CD4-positive, alpha-beta T cell (primary cell): Measurements from ENCODE around the gene PNLDC1. TPM values are rescaled to one million over a fixed set of nuclear protein-coding genes. Genes with fewer than 3 reads are reported as not detected.

Source experiments
- ATAC-seq: fragments of 200-7000 bp; cut with Tn5 transposase; one replicate; pipeline ENCODE4 v1.10.0; 2022; ENCODE audit warnings: mild to moderate bottlenecking; ENCODE audit not compliant: poor library complexity
- CTCF ChIA-PET: fragments of 350-600 bp; sonication (Branson Sonifier 250); formaldehyde crosslinking; loops from one replicate; lab custom pipeline; 2021; ENCODE audit warnings: antibody characterized with exemption, inconsistent platforms; lab: Charles Lee
- POLR2A ChIA-PET: fragments of 350-600 bp; sonication (Branson Sonifier 250); formaldehyde crosslinking; loops from one replicate; lab custom pipeline; 2021; ENCODE audit warnings: antibody characterized with exemption, inconsistent platforms; lab: Charles Lee
- DNase-seq, 14 experiments: peaks; one replicate each; pipeline ENCODE4 v3.0.0-alpha.2; 2013 to 2020; ENCODE audit warnings: mixed read lengths in 2 of 14
- H3K27ac ChIP-seq, 2 donors: one replicate each; pipeline versions ENCODE4 v1.5.1 to v1.7.0; 2013; ENCODE audit warnings: low read length in 2 of 2, low read depth in 1 of 2, mild to moderate bottlenecking in 1 of 2
- H3K27me3 ChIP-seq, 2 experiments: 1 replicate in 1 of 2; 2 replicates in 1 of 2; pipeline versions ENCODE4 v1.6.1 to v1.7.0; 2013; ENCODE audit warnings: low read length in 2 of 2, control low read depth in 1 of 2, mild to moderate bottlenecking in 1 of 2, moderate library complexity in 1 of 2; ENCODE audit not compliant: insufficient read depth in 2 of 2, control insufficient read depth in 1 of 2
- H3K36me3 ChIP-seq: one replicate; pipeline ENCODE4 v1.6.1; 2013; ENCODE audit warnings: low read length, control low read depth; ENCODE audit not compliant: insufficient read depth
- H3K4me1 ChIP-seq: one replicate; pipeline ENCODE4 v1.6.1; 2013; ENCODE audit warnings: low read length, control low read depth; ENCODE audit not compliant: insufficient read depth
- H3K4me3 ChIP-seq: one replicate; pipeline ENCODE4 v1.5.1; 2013; ENCODE audit warnings: mild to moderate bottlenecking, low read length, moderate library complexity
- H3K9me3 ChIP-seq, 2 experiments: 1 replicate in 1 of 2; 2 replicates in 1 of 2; pipeline versions ENCODE4 v1.6.1 to v1.7.0; 2013; ENCODE audit warnings: low read length in 2 of 2, mild to moderate bottlenecking in 2 of 2, control low read depth in 1 of 2, moderate library complexity in 1 of 2; ENCODE audit not compliant: control insufficient read depth in 1 of 2, insufficient read depth in 1 of 2
- H3K27ac Mint-ChIP-seq: one replicate; pipeline ENCODE4 v1.8.0; 2020; ENCODE audit warnings: mixed read lengths
- H3K27me3 Mint-ChIP-seq: one replicate; pipeline ENCODE4 v1.8.0; 2021; ENCODE audit warnings: mixed read lengths
- H3K36me3 Mint-ChIP-seq: one replicate; pipeline ENCODE4 v1.8.0; 2021; ENCODE audit warnings: low read depth, mixed read lengths
- H3K4me1 Mint-ChIP-seq: one replicate; pipeline ENCODE4 v1.8.0; 2021; ENCODE audit warnings: low read depth, mixed read lengths
- H3K4me3 Mint-ChIP-seq: one replicate; pipeline ENCODE4 v1.8.0; 2020; ENCODE audit warnings: mild to moderate bottlenecking, mixed read lengths
- H3K9me3 Mint-ChIP-seq: one replicate; pipeline ENCODE4 v1.8.0; 2020; ENCODE audit warnings: mixed read lengths
- intact Hi-C, 2 experiments: fragments of 100-400 bp; cut with DNase I in 1 of 2; cut with micrococcal nuclease in 1 of 2; formaldehyde crosslinking; loops; one replicate each; pipeline versions ENCODE4 v1.15.1 to v1.9.0; 2023 to 2025; cut with DNase I, micrococcal nuclease
- total RNA-seq, 174 experiments: library from RNA in 2 of 174; stranded (reverse) in 2 of 174; gene quantifications; one replicate each; pipeline ENCODE4 v1.2.3 and lab custom pipeline; 2021 to 2026
- TF ChIP-seq, protein P1 (sequence below): fragments of 200-600 bp; IDR thresholded peaks from one replicate; pipeline ENCODE4 v1.8.0; 2022; ENCODE audit warnings: antibody characterized with exemption, mild to moderate bottlenecking

Gene PNLDC1
- total RNA-seq, 2 experiments from 2014 or later: 0.14 TPM; not detected in 1

DNA sequence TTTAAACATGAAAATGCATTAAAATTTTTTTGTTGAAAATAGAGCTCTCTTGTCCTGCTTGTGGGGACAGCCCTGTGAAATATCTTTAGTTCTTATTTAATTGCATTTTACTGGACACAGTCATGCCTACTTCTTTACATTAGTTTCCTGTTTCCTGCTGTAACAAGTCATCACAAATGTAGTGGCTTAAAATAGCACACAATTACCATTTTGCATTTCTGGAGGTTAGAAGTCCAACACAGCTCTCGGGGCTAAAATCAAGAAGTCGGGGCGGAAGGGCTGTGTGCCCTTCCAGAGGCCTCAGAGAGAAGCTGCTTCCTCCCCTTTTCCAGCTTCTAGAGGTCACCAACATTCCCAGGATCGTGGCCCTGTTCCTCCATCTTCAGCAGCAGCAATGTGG is 29.4 kb downstream of the PNLDC1 start:
- peaks cover 21% of the 10 kb centered on the region for H3K4me1 ChIP-seq
- CTCF ChIA-PET: interaction anchor here (0.7 kb wide), 1 partner anchor 17 kb away, joined by 3 read pairs; no protein-coding TSS in a partner anchor
- Mint-ChIP-seq H3K4me1 (peaks cover 37% of the 10 kb centered on the region), H3K4me3 (no peak overlapping the region), H3K9me3 (no peaks in the 10 kb centered on the region), H3K27me3 (no peaks in the 10 kb centered on the region), H3K36me3 (no peaks in the 10 kb centered on the region), H3K27ac (no peak overlapping the region)
- TF ChIP-seq, protein P1, sequence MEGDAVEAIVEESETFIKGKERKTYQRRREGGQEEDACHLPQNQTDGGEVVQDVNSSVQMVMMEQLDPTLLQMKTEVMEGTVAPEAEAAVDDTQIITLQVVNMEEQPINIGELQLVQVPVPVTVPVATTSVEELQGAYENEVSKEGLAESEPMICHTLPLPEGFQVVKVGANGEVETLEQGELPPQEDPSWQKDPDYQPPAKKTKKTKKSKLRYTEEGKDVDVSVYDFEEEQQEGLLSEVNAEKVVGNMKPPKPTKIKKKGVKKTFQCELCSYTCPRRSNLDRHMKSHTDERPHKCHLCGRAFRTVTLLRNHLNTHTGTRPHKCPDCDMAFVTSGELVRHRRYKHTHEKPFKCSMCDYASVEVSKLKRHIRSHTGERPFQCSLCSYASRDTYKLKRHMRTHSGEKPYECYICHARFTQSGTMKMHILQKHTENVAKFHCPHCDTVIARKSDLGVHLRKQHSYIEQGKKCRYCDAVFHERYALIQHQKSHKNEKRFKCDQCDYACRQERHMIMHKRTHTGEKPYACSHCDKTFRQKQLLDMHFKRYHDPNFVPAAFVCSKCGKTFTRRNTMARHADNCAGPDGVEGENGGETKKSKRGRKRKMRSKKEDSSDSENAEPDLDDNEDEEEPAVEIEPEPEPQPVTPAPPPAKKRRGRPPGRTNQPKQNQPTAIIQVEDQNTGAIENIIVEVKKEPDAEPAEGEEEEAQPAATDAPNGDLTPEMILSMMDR: no peak
- POLR2A ChIA-PET: no interaction called here
- H3K36me3 ChIP-seq: no peaks in the 10 kb centered on the region
- no peaks in the 10 kb centered on the region for H3K27me3 ChIP-seq
- no peaks in the 10 kb centered on the region for H3K9me3 ChIP-seq
- DNase-seq: no peak
- ATAC-seq: no peak
- H3K4me3 ChIP-seq: no peak overlapping the region
- H3K27ac ChIP-seq: no peak overlapping the region
- intact Hi-C loops: no loop called here

DNA sequence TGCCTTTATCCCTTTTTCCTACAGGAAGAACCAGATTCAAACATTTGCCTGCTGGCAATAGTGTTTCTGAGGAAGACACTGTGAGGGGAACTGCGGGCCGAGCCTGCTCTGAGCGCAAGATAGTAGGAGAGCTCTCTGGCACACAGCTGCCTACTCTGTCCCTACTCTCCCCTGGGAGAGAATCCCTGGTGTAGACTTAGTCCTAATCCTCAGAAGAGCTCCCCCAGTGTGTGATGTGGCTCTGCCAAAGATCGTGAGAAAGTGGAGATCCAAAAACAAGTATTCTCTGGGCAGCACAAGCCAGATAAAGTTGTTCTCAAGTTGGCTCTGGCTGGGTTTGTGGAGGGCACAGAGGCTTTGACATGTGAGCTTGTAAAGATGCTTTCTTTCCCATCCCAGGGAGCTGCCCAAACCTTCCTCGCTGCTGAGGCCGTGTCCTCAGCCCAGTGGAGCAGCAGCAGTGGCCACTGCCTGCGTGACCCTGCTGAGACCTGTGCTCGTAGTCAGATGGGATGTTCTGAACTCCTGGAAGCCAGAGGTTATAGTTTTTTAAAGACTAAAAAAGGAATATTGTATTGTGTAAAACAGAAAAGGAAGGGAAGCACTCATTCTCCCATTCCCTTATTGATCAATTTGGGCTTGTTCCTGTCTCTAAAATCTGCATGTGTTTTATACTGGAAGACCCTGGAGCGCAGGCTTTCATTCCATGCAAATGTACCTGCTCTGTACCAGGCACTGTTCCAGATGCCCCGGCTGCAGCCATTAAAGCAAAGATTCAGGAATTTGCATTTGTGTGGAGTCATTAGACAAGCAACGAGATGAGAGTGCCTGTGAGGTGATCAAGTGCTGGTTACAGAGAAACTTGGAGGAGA is 30.7 kb downstream of the PNLDC1 start:
- Histone ChIP-seq H3K4me3 (no peak overlapping the region), H3K4me1 (peaks cover 23% of the 10 kb centered on the region), H3K36me3 (no peaks in the 10 kb centered on the region), H3K27ac (no peak overlapping the region), H3K9me3 (no peaks in the 10 kb centered on the region), H3K27me3 (no peaks in the 10 kb centered on the region)
- Mint-ChIP-seq H3K36me3 (no peaks in the 10 kb centered on the region), H3K27me3 (no peaks in the 10 kb centered on the region), H3K4me3 (no peak overlapping the region), H3K4me1 (peaks cover 47% of the 10 kb centered on the region), H3K27ac (no peak overlapping the region), H3K9me3 (no peaks in the 10 kb centered on the region)
- ChIA-PET CTCF (no interaction called here), POLR2A (no interaction called here)
- intact Hi-C loops: no loop called here
- ATAC-seq (no peak), DNase-seq (no peak)
- TF ChIP-seq, protein P1: no peak

DNA sequence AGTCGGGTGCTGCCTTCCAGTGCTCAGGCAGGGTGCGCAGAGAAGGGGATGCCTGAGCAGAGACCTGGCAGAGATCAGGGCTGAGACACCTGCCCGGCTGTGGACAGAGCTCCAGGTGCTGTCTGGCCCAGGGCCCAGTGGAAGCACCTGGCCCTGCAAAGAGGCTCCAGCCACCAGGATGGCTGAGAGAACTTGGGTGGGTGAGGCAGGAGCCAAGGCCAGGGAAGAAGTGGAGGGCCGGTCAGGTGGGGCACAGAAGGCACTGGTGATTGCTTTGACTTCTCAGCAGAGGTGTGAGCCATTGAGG is 31.2 kb downstream of the PNLDC1 start:
- Mint-ChIP-seq H3K9me3 (no peaks in the 10 kb centered on the region), H3K27ac (no peak overlapping the region), H3K27me3 (no peaks in the 10 kb centered on the region), H3K4me1 (peaks cover 47% of the 10 kb centered on the region), H3K4me3 (no peak overlapping the region), H3K36me3 (no peaks in the 10 kb centered on the region)
- ChIA-PET CTCF (no interaction called here), POLR2A (no interaction called here)
- Histone ChIP-seq H3K4me1 (peaks cover 23% of the 10 kb centered on the region), H3K4me3 (no peak overlapping the region), H3K27me3 (no peaks in the 10 kb centered on the region), H3K27ac (no peak overlapping the region), H3K36me3 (no peaks in the 10 kb centered on the region), H3K9me3 (no peaks in the 10 kb centered on the region)
- intact Hi-C loops: no loop called here
- TF ChIP-seq, protein P1: no peak
- ATAC-seq (no peak), DNase-seq (no peak)
